Measurements from ENCODE around the gene ASCC3. TPM values are rescaled to one million over a fixed set of nuclear protein-coding genes. Genes with fewer than 3 reads are reported as not detected.

The ASCC3 gene
- total RNA-seq, 1 experiment from 2014 or later: 48.2 TPM

GRCh38 chr6:100503043-100503705 lies 378.0 kb downstream of the ASCC3 start:
- no peak for DNase-seq
- POLR2A ChIA-PET: no interaction called here
- CTCF ChIA-PET: no interaction called here
- intact Hi-C loops (cut with micrococcal nuclease; ENCODE audit: unreplicated experiment): no loop called here
- no peaks in the 10 kb centered on the region for H3K36me3 ChIP-seq (ENCODE audit: control insufficient read depth, insufficient read depth, low read length)
- H3K4me3 ChIP-seq (ENCODE audit: low read depth, low read length): no peak overlapping the region
- TF ChIP-seq CTCF (IDR thresholded peaks at IDR 0.05; ENCODE audit: insufficient read depth in 1 of 2, low read depth in 1 of 2, low read length in 1 of 2, severe bottlenecking in 1 of 2, unreplicated experiment in 1 of 2): no peak
- Mint-ChIP-seq H3K9me3 (ENCODE audit: unreplicated experiment) (no peaks in the 10 kb centered on the region), H3K4me1 (ENCODE audit: low read depth, unreplicated experiment) (no peaks in the 10 kb centered on the region), H3K4me3 (ENCODE audit: unreplicated experiment) (no peak overlapping the region), H3K27ac (ENCODE audit: unreplicated experiment) (no peak overlapping the region), H3K36me3 (ENCODE audit: insufficient read depth, unreplicated experiment) (no peaks in the 10 kb centered on the region), H3K27me3 (ENCODE audit: insufficient read depth, unreplicated experiment) (no peaks in the 10 kb centered on the region)
- no peaks in the 10 kb centered on the region for H3K9me3 ChIP-seq
- no peaks in the 10 kb centered on the region for H3K27me3 ChIP-seq (replicated peaks; ENCODE audit: control insufficient read depth, insufficient read depth, low read length)
- BruUV-seq (replicated peaks): no TSS peak
- H3K4me1 ChIP-seq: no peaks in the 10 kb centered on the region

- no peak overlapping the region for H3K4me3 Mint-ChIP-seq (ENCODE audit: unreplicated experiment)
- CTCF ChIA-PET: no interaction called here
- H3K9me3 ChIP-seq: no peaks in the 10 kb centered on the region
- no TSS peak for BruUV-seq (replicated peaks)
- no peak for TF ChIP-seq CTCF (IDR thresholded peaks at IDR 0.05; ENCODE audit: insufficient read depth in 1 of 2, low read depth in 1 of 2, low read length in 1 of 2, severe bottlenecking in 1 of 2, unreplicated experiment in 1 of 2)
- peak in 1 of 2 experiments; percentile 25 for DNase-seq
- POLR2A ChIA-PET: no interaction called here
- H3K4me1 ChIP-seq: 0 out of 2 replicates have a peak, but pooled peaks cover 3% of the 10 kb centered on the region
- H3K36me3 ChIP-seq (ENCODE audit: control insufficient read depth, insufficient read depth, low read length): no peaks in the 10 kb centered on the region
- no peak overlapping the region for H3K4me3 ChIP-seq (ENCODE audit: low read depth, low read length)
- H3K36me3 Mint-ChIP-seq (ENCODE audit: insufficient read depth, unreplicated experiment): no peaks in the 10 kb centered on the region
- H3K27ac Mint-ChIP-seq (ENCODE audit: unreplicated experiment): no peak overlapping the region
- intact Hi-C loops (cut with micrococcal nuclease; ENCODE audit: unreplicated experiment): no loop called here
- peaks cover 13% of the 10 kb centered on the region for H3K4me1 Mint-ChIP-seq (ENCODE audit: low read depth, unreplicated experiment)
- no peaks in the 10 kb centered on the region for H3K27me3 ChIP-seq (replicated peaks; ENCODE audit: control insufficient read depth, insufficient read depth, low read length)
- no peaks in the 10 kb centered on the region for H3K27me3 Mint-ChIP-seq (ENCODE audit: insufficient read depth, unreplicated experiment)
- H3K9me3 Mint-ChIP-seq (ENCODE audit: unreplicated experiment): no peaks in the 10 kb centered on the region
These were observed 387.8 kb downstream of the ASCC3 start for GRCh38 chr6:100493206-100493888.

- Histone ChIP-seq H3K9me3 (no peaks in the 10 kb centered on the region), H3K36me3 (ENCODE audit: control insufficient read depth, insufficient read depth, low read length) (no peaks in the 10 kb centered on the region), H3K27me3 (replicated peaks; ENCODE audit: control insufficient read depth, insufficient read depth, low read length) (no peaks in the 10 kb centered on the region), H3K4me3 (ENCODE audit: low read depth, low read length) (no peak overlapping the region), H3K4me1 (0 out of 2 replicates have a peak, but pooled peaks cover 3% of the 10 kb centered on the region)
- TF ChIP-seq CTCF (IDR thresholded peaks at IDR 0.05; ENCODE audit: insufficient read depth in 1 of 2, low read depth in 1 of 2, low read length in 1 of 2, severe bottlenecking in 1 of 2, unreplicated experiment in 1 of 2): no peak
- H3K27ac Mint-ChIP-seq (ENCODE audit: unreplicated experiment): no peak overlapping the region
- no peaks in the 10 kb centered on the region for H3K36me3 Mint-ChIP-seq (ENCODE audit: insufficient read depth, unreplicated experiment)
- H3K9me3 Mint-ChIP-seq (ENCODE audit: unreplicated experiment): no peaks in the 10 kb centered on the region
- intact Hi-C loops (cut with micrococcal nuclease; ENCODE audit: unreplicated experiment): no loop called here
- CTCF ChIA-PET: no interaction called here
- H3K4me3 Mint-ChIP-seq (ENCODE audit: unreplicated experiment): no peak overlapping the region
- POLR2A ChIA-PET: no interaction called here
- H3K4me1 Mint-ChIP-seq (ENCODE audit: low read depth, unreplicated experiment): peaks cover 13% of the 10 kb centered on the region
- DNase-seq: no peak
- BruUV-seq (replicated peaks): no TSS peak
- H3K27me3 Mint-ChIP-seq (ENCODE audit: insufficient read depth, unreplicated experiment): no peaks in the 10 kb centered on the region
These were observed 389.0 kb downstream of the ASCC3 start for GRCh38 chr6:100491952-100492670.

Measured in Caco-2 (cell line).